C1 segment of cervical spinal cord (tissue), 14 donors: ENCODE measurements around the gene FHIP2A.
"Not testable (repeated sequence)": the region's sequence is repeated elsewhere in the genome, so short reads cannot be mapped to it uniquely, and the experiment has no call there.

Experiments
- DNase-seq, 14 donors: peaks; one replicate each; lab custom pipeline; 2025; lab: John Stamatoyannopoulos, UW

FHIP2A gene

GRCh38 chr10:114857288-114857565, 35.6 kb downstream of the FHIP2A start:
- DNase-seq: not testable (repeated sequence)

GRCh38 chr10:114857922-114858629, 36.5 kb downstream of the FHIP2A start:
- DNase-seq: no peak

GRCh38 chr10:114859222-114859621, 37.6 kb downstream of the FHIP2A start:
- no peak for DNase-seq

GRCh38 chr10:114862456-114862855, 40.9 kb downstream of the FHIP2A start:
- no peak for DNase-seq

- no peak for DNase-seq
Measured at GRCh38 chr10:114867365-114867764, 45.8 kb downstream of the FHIP2A start.

- no peak for DNase-seq
Measured at GRCh38 chr10:114868870-114869519, 47.4 kb downstream of the FHIP2A start.

GRCh38 chr10:114869520-114869892, 47.9 kb downstream of the FHIP2A start:
- no peak for DNase-seq

GRCh38 chr10:114870486-114870885, 48.9 kb downstream of the FHIP2A start:
- DNase-seq: no peak

- no peak for DNase-seq
Measured at GRCh38 chr10:114871379-114871778, 49.8 kb downstream of the FHIP2A start.
